HG02759 (cell line): ENCODE measurements around the gene SLC3A2.
A peak's percentile ranks its signal among the peaks of the same experiment; 100 is the strongest.

ENCODE experiments used
- ATAC-seq: cut with Tn5 transposase; IDR thresholded peaks from one replicate; pipeline ENCODE4 v1.9.1; 2021; ENCODE audit warnings: mild to moderate bottlenecking, moderate library complexity; ENCODE audit not compliant: unreplicated experiment

SLC3A2 gene

GRCh38 chr11:62880231-62880802 is 379 bp upstream of the SLC3A2 start:
- ATAC-seq: peak; percentile 23

DNA sequence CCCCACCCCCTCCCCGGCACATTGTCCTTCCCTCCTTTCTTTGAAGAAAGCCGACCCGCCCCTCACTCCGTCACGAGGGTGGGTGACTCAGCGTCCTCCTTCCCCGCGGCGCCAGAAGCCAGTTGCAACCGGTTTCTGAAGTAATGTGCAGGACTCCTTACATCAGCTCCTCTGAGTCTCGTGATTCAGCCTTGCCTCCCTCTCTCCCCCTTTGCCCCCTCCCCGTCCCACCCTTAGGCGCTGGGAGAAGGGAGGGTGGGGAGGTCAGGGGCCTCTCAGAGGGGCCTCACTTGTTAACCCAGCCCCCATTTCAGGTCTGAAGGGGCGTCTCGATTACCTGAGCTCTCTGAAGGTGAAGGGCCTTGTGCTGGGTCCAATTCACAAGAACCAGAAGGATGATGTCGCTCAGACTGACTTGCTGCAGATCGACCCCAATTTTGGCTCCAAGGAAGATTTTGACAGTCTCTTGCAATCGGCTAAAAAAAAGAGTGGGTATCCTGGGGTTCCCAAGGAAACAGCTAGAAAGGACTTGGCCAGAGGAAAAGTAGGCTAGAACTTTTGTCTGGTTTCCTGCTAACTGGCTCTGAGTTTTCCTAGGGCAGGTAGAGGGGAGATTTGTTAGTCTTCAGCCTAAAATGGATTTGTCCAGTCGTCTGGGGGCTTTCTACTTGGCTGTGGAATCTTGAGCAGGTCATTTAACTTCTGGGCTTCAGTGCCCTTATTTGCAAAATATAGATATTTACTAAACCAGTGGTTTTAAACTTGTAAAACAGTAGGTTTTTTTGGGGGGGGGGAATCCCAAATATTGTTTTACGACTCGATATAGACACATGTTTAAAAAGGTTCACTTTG is 1.1 kb downstream of the SLC3A2 start:
- ATAC-seq: peak; percentile 48

DNA sequence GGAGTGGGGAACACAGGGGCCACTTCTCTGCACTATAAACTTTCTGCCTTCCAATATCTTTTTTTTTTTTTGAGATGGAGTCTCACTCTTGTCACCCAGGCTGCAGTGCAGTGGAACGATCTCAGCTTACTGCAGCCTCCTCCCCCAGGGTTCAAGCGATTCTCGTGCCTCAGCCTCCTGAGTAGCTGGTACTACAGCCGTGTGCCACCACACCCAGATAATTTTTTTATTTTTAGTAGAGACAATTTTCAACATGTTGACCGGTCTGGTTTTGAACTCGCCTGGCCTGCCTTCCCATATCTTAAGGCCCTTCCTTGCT is 1.7 kb downstream of the SLC3A2 start:
- no peak for ATAC-seq

- ATAC-seq: no peak
Measured at GRCh38 chr11:62882788-62883501, 2.2 kb downstream of the SLC3A2 start.

DNA sequence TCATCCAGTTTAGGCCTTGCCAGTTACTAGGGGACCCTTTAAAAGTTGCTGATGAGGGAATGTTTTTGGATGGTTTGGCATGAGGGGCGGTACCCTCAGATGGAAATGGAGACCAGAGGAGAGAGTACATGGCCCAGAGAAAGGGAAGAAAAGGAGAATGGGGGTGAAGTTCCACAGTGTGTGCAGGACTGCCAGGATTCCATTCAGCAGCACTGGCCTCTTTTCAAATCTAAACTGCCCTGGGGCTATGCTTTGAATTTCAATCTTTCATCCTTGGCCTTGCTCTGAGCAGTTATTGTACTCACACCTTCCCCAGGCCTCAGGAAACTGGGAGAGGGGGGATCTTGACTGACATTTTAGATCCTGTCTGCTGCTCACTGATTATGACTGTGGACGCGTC is 3.0 kb downstream of the SLC3A2 start:
- no peak for ATAC-seq

DNA sequence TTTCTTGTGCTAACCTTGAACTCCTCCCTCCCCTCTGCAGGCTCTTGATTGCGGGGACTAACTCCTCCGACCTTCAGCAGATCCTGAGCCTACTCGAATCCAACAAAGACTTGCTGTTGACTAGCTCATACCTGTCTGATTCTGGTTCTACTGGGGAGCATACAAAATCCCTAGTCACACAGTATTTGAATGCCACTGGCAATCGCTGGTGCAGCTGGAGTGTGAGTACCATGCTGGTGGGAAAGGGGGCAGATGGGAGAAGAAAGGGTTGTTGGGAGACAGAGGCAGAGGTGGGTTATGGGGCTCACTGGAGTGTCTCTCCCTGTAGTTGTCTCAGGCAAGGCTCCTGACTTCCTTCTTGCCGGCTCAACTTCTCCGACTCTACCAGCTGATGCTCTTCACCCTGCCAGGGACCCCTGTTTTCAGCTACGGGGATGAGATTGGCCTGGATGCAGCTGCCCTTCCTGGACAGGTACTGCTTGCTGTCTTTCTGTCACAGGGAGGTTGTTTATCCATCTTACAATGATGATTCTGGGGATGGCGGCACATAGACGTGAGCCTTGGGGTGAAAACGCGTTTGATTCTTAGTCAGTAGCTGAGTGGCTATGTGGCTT is 4.5 kb downstream of the SLC3A2 start:
- no peak for ATAC-seq

DNA sequence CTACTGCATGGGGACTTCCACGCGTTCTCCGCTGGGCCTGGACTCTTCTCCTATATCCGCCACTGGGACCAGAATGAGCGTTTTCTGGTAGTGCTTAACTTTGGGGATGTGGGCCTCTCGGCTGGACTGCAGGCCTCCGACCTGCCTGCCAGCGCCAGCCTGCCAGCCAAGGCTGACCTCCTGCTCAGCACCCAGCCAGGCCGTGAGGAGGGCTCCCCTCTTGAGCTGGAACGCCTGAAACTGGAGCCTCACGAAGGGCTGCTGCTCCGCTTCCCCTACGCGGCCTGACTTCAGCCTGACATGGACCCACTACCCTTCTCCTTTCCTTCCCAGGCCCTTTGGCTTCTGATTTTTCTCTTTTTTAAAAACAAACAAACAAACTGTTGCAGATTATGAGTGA is 7.7 kb downstream of the SLC3A2 start:
- ATAC-seq: no peak

- no peak for ATAC-seq
Measured at GRCh38 chr11:62889126-62889483, 8.4 kb downstream of the SLC3A2 start.

GRCh38 chr11:62889484-62890437 is 9.1 kb downstream of the SLC3A2 start:
- ATAC-seq: no peak

- no peak for ATAC-seq
Measured at GRCh38 chr11:62892077-62892922, 11.6 kb downstream of the SLC3A2 start.

- no peak for ATAC-seq
Measured at GRCh38 chr11:62895501-62895900, 14.8 kb downstream of the SLC3A2 start.

DNA sequence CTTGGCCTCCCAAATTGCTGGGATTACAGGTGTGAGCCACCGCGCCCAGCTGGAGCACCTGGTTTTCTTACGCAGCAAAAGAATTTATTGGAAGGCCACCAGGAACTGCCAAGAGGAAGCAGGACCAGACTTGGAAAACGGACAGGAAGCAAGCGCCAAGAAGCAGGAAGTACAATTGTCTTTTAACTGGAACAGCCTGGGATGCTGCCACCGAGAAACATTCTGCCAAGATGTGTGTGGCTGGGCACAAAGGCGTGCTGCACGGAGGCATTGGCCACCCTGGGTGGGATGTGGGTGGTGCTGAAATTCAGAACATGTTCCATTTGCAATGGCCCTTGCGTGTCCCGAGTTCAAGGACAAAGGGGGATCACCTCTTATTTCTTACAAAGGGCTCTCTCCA is 15.4 kb downstream of the SLC3A2 start:
- no peak for ATAC-seq

DNA sequence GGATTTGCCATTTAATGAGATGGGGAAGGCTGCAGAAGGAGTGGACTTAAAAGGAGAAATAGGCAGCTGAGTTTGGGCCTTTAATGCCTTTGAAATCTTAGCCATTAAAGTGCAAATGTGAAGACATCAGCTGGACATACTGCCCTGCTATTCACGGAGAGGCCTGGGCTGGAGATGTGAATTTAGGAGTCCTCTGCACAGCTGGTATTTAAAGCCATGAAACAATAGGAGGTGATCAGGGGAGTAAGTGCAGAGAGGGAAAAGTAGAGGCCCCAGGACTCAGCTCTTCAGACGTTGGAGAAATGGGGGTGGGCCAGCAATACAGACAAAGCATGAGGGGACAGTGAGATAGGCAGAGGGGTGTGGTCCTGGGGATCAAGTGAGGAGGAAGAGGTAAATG is 16.6 kb downstream of the SLC3A2 start:
- ATAC-seq: no peak

DNA sequence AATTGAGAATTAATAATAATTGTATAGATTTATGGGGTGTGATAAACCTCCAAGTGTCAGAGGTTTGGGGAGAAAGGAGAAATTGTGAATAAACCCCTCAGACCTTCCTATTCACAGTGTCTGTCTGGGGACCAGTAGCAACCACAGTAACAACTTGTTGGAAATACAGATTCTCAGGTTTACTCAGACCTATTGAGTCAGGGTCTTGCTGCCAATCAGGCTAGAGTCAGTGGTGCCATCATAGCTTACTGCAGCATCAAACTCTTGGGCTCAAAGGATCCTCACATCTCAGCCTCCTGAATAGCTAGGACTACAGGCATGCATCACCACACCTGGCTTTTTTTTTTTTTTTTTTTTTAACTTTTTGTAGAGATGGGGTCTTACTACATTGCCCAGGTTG is 17.3 kb downstream of the SLC3A2 start:
- no peak for ATAC-seq

- ATAC-seq: no peak
Measured at GRCh38 chr11:62902932-62903331, 22.2 kb downstream of the SLC3A2 start.

- no peak for ATAC-seq
Measured at GRCh38 chr11:62905296-62905695, 24.6 kb downstream of the SLC3A2 start.

DNA sequence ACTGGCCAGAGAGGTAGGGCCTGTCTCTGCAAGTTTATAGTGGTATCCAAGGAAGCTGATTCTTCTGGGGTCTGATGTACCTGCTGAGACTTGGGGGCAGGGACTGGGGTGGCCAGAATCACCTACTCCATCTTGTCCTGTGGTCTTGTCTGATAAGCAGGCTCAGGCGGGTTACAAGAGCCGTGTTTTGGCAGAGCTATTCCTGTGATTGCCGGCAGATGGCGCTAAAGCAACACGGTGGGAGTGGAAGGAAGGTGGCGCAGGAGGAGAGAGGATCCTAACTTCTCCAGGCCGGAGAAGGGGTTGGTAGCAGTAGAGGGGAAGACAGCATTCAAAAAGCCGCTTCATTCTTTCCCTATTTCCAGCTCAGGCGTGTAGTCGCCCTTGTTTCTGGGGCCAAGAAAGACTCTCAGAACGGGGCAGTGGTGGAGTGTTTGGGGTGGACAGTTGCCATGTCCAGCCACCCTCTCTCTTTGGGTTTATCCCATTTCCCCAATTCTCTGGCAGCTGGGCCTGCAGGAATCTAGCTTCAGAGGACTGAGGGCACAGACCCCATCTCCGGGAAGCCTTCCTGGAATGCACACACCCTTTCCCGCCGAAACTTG is 25.3 kb downstream of the SLC3A2 start:
- ATAC-seq: no peak

DNA sequence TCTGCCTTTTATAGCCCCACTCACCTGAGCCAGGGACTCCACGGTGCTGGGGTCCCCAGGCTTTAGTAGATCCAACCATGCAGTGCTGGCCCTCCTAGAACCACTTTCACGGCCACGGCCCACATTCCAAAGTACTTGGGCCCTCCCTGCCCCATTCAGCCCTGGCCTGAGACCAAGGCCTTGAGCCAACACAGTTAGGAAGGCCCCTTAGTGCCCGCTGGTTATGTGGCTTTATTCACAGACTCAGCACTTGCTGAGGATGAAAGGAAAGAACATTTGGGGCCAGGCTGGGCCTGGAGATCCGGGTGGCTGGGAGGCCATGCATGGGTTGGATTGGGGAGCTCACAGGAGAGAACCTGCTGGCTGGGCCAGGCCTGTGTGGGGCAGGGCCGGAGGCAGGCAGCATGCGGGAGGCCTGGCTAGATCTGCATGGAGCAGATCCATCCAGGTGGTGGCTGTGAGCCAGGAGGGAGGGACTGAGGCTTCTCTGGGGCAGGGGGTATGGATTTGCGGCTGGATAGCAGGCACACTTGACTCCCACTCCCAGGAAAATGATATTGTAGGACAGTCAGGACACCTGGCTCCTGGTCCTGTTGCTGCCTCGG is 27.9 kb downstream of the SLC3A2 start:
- no peak for ATAC-seq
